ENCODE results near the gene DCAF17.
A peak's percentile ranks its signal among the peaks of the same experiment; 100 is the strongest.
"Not testable (repeated sequence)": the region's sequence is repeated elsewhere in the genome, so short reads cannot be mapped to it uniquely, and the experiment has no call there.

Gene DCAF17

GRCh38 chr2:171410624-171411023, 23.4 kb upstream of the DCAF17 start:
- no peaks in the 10 kb centered on the region for H3K9me3 ChIP-seq (ENCODE audit: control insufficient read depth in 1 of 2, low read length in 2 of 2)
- no peak overlapping the region for H3K4me3 ChIP-seq (ENCODE audit: low read depth in 1 of 2, low read length in 2 of 2)
- peaks cover 0 to 11% of the 10 kb centered on the region in 2 donors for H3K4me1 ChIP-seq (ENCODE audit: control insufficient read depth in 1 of 2, insufficient read depth in 2 of 2, low read length in 2 of 2)
- no peaks in the 10 kb centered on the region for H3K36me3 ChIP-seq (ENCODE audit: control insufficient read depth in 1 of 2, insufficient read depth in 2 of 2, low read length in 2 of 2)
- no peaks in the 10 kb centered on the region for H3K27me3 ChIP-seq (ENCODE audit: low read depth, low read length)
- no peak overlapping the region for H3K27ac ChIP-seq (ENCODE audit: low read length)

DNA sequence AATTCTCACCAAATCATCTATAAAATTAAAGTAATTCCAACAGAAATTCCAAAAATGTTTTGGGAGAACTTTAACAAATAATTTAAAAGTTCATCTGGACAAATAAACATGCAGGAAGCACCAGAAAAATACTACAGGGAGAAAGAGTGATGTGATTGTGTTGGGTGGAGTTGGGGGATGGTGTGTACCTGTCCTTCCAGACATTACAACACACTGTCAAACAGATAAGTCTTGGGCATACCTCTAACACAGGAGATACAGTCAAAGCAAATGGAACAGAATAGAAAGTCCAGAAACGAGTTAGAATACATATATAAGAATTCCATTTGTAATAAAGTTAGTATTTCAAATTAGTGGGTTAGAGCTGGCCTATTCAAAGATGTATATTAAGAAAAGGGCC, 22.8 kb upstream of the DCAF17 start:
- Histone ChIP-seq H3K9me3 (ENCODE audit: control insufficient read depth in 1 of 2, low read length in 2 of 2) (no peaks in the 10 kb centered on the region), H3K4me1 (ENCODE audit: control insufficient read depth in 1 of 2, insufficient read depth in 2 of 2, low read length in 2 of 2) (peaks cover 0 to 11% of the 10 kb centered on the region in 2 donors)

GRCh38 chr2:171411791-171412483, 22.1 kb upstream of the DCAF17 start:
- peaks cover 0 to 11% of the 10 kb centered on the region in 2 donors for H3K4me1 ChIP-seq (ENCODE audit: control insufficient read depth in 1 of 2, insufficient read depth in 2 of 2, low read length in 2 of 2)
- H3K27me3 ChIP-seq (ENCODE audit: low read depth, low read length) = no peaks in the 10 kb centered on the region
- H3K27ac ChIP-seq (ENCODE audit: low read length) = no peak overlapping the region
- H3K9me3 ChIP-seq (ENCODE audit: control insufficient read depth in 1 of 2, low read length in 2 of 2) = no peaks in the 10 kb centered on the region
- no peaks in the 10 kb centered on the region for H3K36me3 ChIP-seq (ENCODE audit: control insufficient read depth in 1 of 2, insufficient read depth in 2 of 2, low read length in 2 of 2)
- no peak overlapping the region for H3K4me3 ChIP-seq (ENCODE audit: low read depth in 1 of 2, low read length in 2 of 2)

More for the DNA sequence above, 22.8 kb upstream of the DCAF17 start:
- Histone ChIP-seq H3K27ac (ENCODE audit: low read length) (no peak overlapping the region), H3K36me3 (ENCODE audit: control insufficient read depth in 1 of 2, insufficient read depth in 2 of 2, low read length in 2 of 2) (no peaks in the 10 kb centered on the region), H3K4me3 (ENCODE audit: low read depth in 1 of 2, low read length in 2 of 2) (no peak overlapping the region), H3K27me3 (ENCODE audit: low read depth, low read length) (no peaks in the 10 kb centered on the region)

DNA sequence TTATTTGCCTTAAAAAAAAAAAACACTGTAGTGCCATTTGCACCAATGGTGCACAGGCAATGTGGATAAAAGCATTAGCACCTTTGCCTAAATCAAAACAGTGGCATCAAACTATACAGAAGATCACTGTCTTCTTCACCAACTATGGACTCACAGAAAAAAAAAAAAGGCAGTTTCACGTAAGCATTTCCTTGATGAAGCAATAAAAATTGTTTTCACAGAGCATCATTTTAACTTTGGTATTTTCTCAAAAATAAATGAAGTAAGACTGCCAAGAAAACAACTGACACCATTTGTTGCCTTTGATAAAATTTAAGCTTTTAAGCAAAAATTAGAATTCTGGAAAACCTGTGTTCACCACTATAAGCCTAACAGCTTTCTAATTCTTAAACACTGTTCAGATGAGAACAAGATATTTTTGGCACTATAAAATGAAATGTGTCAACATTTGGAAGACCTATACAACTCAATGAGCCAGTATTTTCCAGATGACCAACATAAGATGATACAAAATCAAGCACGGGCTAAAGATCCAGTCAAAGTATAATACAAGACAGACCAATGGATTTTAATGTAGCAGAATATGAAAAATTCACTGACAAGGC, 21.4 kb upstream of the DCAF17 start:
- no peaks in the 10 kb centered on the region for H3K27me3 ChIP-seq (ENCODE audit: low read depth, low read length)
- no peaks in the 10 kb centered on the region for H3K9me3 ChIP-seq (ENCODE audit: control insufficient read depth in 1 of 2, low read length in 2 of 2)
- no peak overlapping the region for H3K27ac ChIP-seq (ENCODE audit: low read length)
- H3K36me3 ChIP-seq (ENCODE audit: control insufficient read depth in 1 of 2, insufficient read depth in 2 of 2, low read length in 2 of 2) = no peaks in the 10 kb centered on the region
- H3K4me1 ChIP-seq (ENCODE audit: control insufficient read depth in 1 of 2, insufficient read depth in 2 of 2, low read length in 2 of 2) = peaks cover 0 to 11% of the 10 kb centered on the region in 2 donors
- H3K4me3 ChIP-seq (ENCODE audit: low read depth in 1 of 2, low read length in 2 of 2) = no peak overlapping the region

GRCh38 chr2:171414645-171415044, 19.4 kb upstream of the DCAF17 start:
- not testable (repeated sequence) for H3K4me1 ChIP-seq (ENCODE audit: control insufficient read depth in 1 of 2, insufficient read depth in 2 of 2, low read length in 2 of 2); H3K36me3 ChIP-seq (ENCODE audit: control insufficient read depth in 1 of 2, insufficient read depth in 2 of 2, low read length in 2 of 2); H3K27ac ChIP-seq (ENCODE audit: low read length); H3K27me3 ChIP-seq (ENCODE audit: low read depth, low read length); H3K9me3 ChIP-seq (ENCODE audit: control insufficient read depth in 1 of 2, low read length in 2 of 2); H3K4me3 ChIP-seq (ENCODE audit: low read depth in 1 of 2, low read length in 2 of 2)

DNA sequence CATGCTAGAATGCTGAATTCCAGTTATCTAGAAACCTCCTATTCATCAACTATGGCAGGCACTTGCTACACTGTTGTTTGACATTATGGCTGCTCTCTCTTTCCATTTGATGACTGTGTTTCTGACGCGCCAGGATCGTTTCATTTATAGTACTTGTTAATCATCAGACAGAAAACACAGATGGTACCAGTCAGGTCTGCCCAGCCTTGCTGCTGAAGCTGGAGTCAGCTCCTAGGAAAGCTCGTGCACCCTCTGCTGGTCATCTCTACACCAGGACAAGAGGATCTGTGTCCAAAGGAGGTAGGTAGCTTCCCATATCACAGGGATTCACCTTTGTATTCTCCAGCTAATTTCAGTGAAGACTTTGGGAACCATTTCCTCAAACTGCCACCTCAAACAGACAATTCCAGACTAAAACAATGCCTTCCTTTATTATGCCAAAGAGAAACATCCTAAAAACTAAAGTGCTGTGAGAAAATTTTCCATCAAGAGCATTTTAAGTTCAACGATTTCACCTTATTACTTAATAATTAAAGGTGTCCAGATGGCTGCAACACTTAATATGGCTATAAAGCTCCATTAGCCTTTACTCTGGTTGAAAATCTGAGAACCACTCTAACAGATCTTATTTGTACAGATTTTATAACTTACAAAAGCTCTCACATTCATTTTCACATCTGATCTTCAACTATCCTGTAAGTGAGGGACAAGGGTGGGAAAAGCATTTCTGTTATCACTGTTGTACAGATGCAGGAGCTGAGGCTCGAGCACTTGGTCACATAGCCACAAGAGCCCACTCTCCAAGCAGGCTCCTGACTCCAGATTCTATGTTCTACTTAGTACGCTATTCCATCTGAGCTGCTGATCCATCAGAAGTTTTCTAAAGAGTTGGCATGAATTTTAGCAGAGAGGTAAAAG, 17.8 kb upstream of the DCAF17 start:
- Histone ChIP-seq H3K36me3 (ENCODE audit: control insufficient read depth in 1 of 2, insufficient read depth in 2 of 2, low read length in 2 of 2) (no peaks in the 10 kb centered on the region), H3K27ac (ENCODE audit: low read length) (peak overlapping the region; percentile 28), H3K4me1 (ENCODE audit: control insufficient read depth in 1 of 2, insufficient read depth in 2 of 2, low read length in 2 of 2) (no peaks in the 10 kb centered on the region), H3K9me3 (ENCODE audit: control insufficient read depth in 1 of 2, low read length in 2 of 2) (no peaks in the 10 kb centered on the region), H3K4me3 (ENCODE audit: low read depth in 1 of 2, low read length in 2 of 2) (no peak overlapping the region), H3K27me3 (ENCODE audit: low read depth, low read length) (no peaks in the 10 kb centered on the region)

DNA sequence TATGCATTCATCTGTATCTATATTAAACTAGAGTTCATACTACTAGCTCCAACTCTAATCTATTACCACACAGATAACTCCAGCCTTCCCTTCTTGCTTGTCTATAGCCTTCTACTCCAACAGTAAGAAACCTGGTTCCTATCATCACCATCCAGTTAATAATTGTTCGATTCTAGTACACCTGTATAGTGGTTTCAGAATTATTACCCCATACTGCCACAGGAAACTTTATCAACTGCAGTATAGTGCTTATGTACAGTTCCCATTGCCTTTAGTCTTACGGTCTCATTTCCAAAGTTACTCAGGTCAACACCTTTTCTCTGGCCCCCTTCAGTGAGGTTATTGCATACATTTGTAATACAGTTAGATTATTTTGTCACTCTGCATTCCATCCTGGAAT, 14.7 kb upstream of the DCAF17 start:
- Histone ChIP-seq H3K4me3 (ENCODE audit: low read depth in 1 of 2, low read length in 2 of 2) (no peak overlapping the region), H3K9me3 (ENCODE audit: control insufficient read depth in 1 of 2, low read length in 2 of 2) (no peaks in the 10 kb centered on the region), H3K27me3 (ENCODE audit: low read depth, low read length) (no peaks in the 10 kb centered on the region), H3K36me3 (ENCODE audit: control insufficient read depth in 1 of 2, insufficient read depth in 2 of 2, low read length in 2 of 2) (no peaks in the 10 kb centered on the region), H3K27ac (ENCODE audit: low read length) (no peak overlapping the region), H3K4me1 (ENCODE audit: control insufficient read depth in 1 of 2, insufficient read depth in 2 of 2, low read length in 2 of 2) (no peaks in the 10 kb centered on the region)

- Histone ChIP-seq H3K9me3 (ENCODE audit: control insufficient read depth in 1 of 2, low read length in 2 of 2) (no peaks in the 10 kb centered on the region), H3K27me3 (ENCODE audit: low read depth, low read length) (no peaks in the 10 kb centered on the region), H3K27ac (ENCODE audit: low read length) (no peak overlapping the region), H3K4me1 (ENCODE audit: control insufficient read depth in 1 of 2, insufficient read depth in 2 of 2, low read length in 2 of 2) (no peaks in the 10 kb centered on the region), H3K4me3 (ENCODE audit: low read depth in 1 of 2, low read length in 2 of 2) (no peak overlapping the region), H3K36me3 (ENCODE audit: control insufficient read depth in 1 of 2, insufficient read depth in 2 of 2, low read length in 2 of 2) (no peaks in the 10 kb centered on the region)
These were observed 13.1 kb upstream of the DCAF17 start for GRCh38 chr2:171420728-171421563.

DNA sequence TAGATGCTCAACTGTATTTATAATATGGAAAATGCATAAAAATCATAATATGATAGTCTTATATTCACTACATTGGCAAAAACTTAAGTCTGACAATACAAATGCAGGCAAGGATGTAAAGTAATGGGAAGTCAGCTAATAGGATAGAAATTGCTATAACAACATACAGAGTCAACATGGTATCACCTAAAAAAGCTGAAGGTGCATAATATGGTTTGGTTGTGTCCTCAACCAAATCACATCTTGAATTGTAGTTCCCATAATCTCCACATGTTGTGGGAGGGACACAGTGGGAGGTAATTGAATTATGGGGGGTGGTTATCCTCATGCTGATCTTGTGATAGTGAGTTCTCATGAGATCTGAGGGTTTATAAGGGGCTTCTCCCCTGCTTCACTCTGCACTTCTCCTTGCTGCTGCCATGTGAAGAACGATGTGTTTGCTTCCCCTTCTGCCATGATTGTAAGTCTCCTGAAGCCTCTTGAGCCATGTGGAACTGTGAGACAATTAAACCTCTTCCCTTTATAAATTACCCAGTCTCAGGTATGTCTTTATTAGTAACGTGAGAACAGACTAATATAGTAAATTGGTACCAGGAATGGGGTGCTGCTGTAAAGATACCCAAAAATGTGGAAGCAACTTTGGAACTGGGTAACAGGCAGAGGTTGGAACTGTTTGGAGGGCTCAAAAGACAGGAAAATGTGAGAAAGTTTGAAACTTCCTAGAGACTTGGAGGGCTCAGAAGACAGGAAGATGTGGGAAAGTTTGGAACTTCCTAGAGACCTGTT, 11.1 kb upstream of the DCAF17 start:
- not testable (repeated sequence) for H3K9me3 ChIP-seq (ENCODE audit: control insufficient read depth in 1 of 2, low read length in 2 of 2); H3K27me3 ChIP-seq (ENCODE audit: low read depth, low read length); H3K27ac ChIP-seq (ENCODE audit: low read length); H3K4me1 ChIP-seq (ENCODE audit: control insufficient read depth in 1 of 2, insufficient read depth in 2 of 2, low read length in 2 of 2); H3K4me3 ChIP-seq (ENCODE audit: low read depth in 1 of 2, low read length in 2 of 2); H3K36me3 ChIP-seq (ENCODE audit: control insufficient read depth in 1 of 2, insufficient read depth in 2 of 2, low read length in 2 of 2)

DNA sequence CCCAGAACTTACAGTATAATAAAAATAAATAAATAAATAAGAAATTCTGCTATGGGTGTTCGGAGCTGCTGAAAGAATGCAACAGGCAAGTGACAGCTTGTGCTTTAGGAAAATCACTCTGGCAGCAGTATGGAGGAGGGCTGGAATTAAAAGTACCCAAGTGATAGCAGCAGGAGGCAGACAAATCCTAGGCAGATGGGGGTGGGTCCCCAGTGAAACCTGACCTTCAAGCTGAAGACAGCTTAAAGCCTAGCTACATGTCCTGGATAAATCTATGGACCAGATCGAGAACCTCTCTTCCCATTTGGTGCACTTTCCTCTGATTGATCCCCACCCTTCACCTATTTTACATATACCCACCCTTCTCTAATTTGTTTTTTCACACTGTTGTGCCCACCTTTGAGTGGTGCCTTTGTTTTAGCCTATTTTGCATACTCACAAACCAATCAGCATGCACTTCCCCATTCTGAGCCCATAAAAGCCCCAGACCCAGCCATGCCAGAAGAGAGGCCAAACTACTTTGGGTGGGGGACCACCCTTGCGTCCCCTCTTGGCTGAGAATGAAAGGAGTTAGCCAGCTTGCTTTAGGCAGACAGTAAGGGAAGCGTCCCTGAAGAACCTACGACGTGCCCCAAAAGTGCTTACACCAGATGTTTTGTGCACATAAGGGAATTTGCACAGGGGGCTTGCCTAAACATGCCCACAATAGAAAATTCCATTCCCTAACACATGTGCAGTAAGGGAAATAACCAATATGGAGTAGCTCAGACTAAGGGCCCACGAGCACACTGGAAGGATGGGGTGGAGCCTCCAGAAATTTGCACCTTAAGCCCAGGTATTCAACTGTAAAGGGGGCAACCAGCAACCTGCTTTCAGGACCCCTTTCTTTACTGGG, 3.3 kb upstream of the DCAF17 start:
- no peaks in the 10 kb centered on the region for H3K27me3 ChIP-seq (ENCODE audit: low read depth, low read length)
- H3K4me3 ChIP-seq (ENCODE audit: low read depth in 1 of 2, low read length in 2 of 2) = no peak overlapping the region
- H3K4me1 ChIP-seq (ENCODE audit: control insufficient read depth in 1 of 2, insufficient read depth in 2 of 2, low read length in 2 of 2) = peaks cover 0 to 29% of the 10 kb centered on the region in 2 donors
- H3K27ac ChIP-seq (ENCODE audit: low read length) = no peak overlapping the region
- H3K36me3 ChIP-seq (ENCODE audit: control insufficient read depth in 1 of 2, insufficient read depth in 2 of 2, low read length in 2 of 2) = no peaks in the 10 kb centered on the region
- H3K9me3 ChIP-seq (ENCODE audit: control insufficient read depth in 1 of 2, low read length in 2 of 2) = no peaks in the 10 kb centered on the region
